ENCODE measurements around the gene ATP6V1D. TPM values are rescaled to one million over a fixed set of nuclear protein-coding genes. Genes with fewer than 3 reads are reported as not detected.
"Not testable (repeated sequence)": the region's sequence is repeated elsewhere in the genome, so short reads cannot be mapped to it uniquely, and the experiment has no call there.

The ATP6V1D gene
- total RNA-seq, 2 experiments from 2014 or later, result 46.7 to 48.2 TPM

DNA sequence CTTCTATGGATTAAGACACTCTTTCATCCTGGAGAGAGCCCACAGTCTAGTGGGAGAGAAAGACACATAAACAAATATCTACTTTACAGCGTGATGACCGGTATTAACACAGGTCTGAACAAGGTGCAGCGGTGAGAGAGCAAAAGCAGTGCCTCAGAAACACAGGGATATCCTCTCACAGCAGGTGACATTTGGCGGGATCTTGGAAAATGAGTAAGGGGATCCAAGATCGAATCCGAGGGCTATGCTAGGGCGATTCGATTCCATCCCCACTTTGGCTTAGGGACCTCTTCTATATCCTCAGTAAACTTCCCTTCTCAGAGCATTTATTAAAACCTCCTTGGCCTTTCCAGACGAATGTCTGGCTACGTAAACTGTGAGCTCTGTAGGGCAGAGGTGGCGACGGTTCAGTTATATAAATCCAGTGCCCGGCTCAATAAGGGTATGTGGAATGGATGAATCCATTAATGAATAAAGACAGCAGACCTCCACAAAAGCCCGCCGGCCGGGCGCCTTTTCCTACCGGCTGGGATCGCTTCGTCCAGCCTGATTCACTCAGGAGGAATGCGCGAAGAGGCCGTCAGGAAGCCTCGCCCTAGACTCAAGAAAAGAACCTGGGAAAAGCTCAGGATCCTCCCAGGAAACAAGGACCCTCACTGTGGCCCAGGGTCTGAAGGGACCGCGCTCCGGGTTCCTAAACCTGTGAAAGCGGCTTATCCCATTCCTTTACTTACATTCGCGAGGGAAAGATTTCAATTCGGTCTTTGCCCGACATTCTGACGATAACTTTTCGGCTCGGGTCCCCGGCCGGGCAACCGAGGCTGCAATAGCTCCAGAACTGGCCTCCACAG is 455 bp downstream of the ATP6V1D start:
- ChIA-PET CTCF (interaction anchor here (0.6 to 1.9 kb wide), 36 partner anchors 9 to 999 kb away, joined by 3 to 15 read pairs (median 4); partner anchors contain the start of genes ARG2, GPHN, PALS1 and PIGH), POLR2A (interaction anchor here (0.6 to 2.1 kb wide), 23 partner anchors 9 to 852 kb away, joined by 3 to 11 read pairs (median 5); partner anchors contain the start of genes GPHN, PIGH, RDH11 and ZFYVE26)
- H3K27ac Mint-ChIP-seq, result peak overlapping the region; percentile 97
- H3K9me3 Mint-ChIP-seq, result no peaks in the 10 kb centered on the region
- DNase-seq, result no peak
- H3K4me3 Mint-ChIP-seq, result peak overlapping the region; percentile 99
- no peaks in the 10 kb centered on the region for H3K27me3 Mint-ChIP-seq
- peaks cover 58% of the 10 kb centered on the region for H3K4me1 Mint-ChIP-seq
- peaks cover 20% of the 10 kb centered on the region for H3K36me3 Mint-ChIP-seq (ENCODE audit: low read depth)

GRCh38 chr14:67357969-67358354 is 1.6 kb downstream of the ATP6V1D start:
- no peaks in the 10 kb centered on the region for H3K9me3 Mint-ChIP-seq
- peak overlapping the region; percentile 99 for H3K4me3 Mint-ChIP-seq
- DNase-seq, result no peak
- peaks cover 15% of the 10 kb centered on the region for H3K36me3 Mint-ChIP-seq (ENCODE audit: low read depth)
- CTCF ChIA-PET, result no interaction called here
- H3K27me3 Mint-ChIP-seq, result no peaks in the 10 kb centered on the region
- peaks cover 48% of the 10 kb centered on the region for H3K4me1 Mint-ChIP-seq
- H3K27ac Mint-ChIP-seq, result no peak overlapping the region
- POLR2A ChIA-PET, result no interaction called here

- H3K36me3 Mint-ChIP-seq (ENCODE audit: low read depth), result peaks cover 14% of the 10 kb centered on the region
- no peak overlapping the region for H3K27ac Mint-ChIP-seq
- H3K9me3 Mint-ChIP-seq, result no peaks in the 10 kb centered on the region
- peaks cover 43% of the 10 kb centered on the region for H3K4me1 Mint-ChIP-seq
- no peak for DNase-seq
- ChIA-PET POLR2A (no interaction called here), CTCF (no interaction called here)
- H3K27me3 Mint-ChIP-seq, result no peaks in the 10 kb centered on the region
- peak overlapping the region; percentile 99 for H3K4me3 Mint-ChIP-seq
These were observed 2.2 kb downstream of the ATP6V1D start for GRCh38 chr14:67357186-67357968.

- H3K4me3 Mint-ChIP-seq, result no peak overlapping the region
- DNase-seq, result no peak
- POLR2A ChIA-PET, result no interaction called here
- no peaks in the 10 kb centered on the region for H3K9me3 Mint-ChIP-seq
- H3K27ac Mint-ChIP-seq, result no peak overlapping the region
- H3K4me1 Mint-ChIP-seq, result peaks cover 11% of the 10 kb centered on the region
- peaks cover 21% of the 10 kb centered on the region for H3K36me3 Mint-ChIP-seq (ENCODE audit: low read depth)
- CTCF ChIA-PET, result interaction anchor here (4.0 kb wide), 1 partner anchor 8 kb away, joined by 15 read pairs; the partner anchor contains the start of genes ATP6V1D and EIF2S1
- no peaks in the 10 kb centered on the region for H3K27me3 Mint-ChIP-seq
These were observed 7.5 kb downstream of the ATP6V1D start for GRCh38 chr14:67352055-67352454.

GRCh38 chr14:67345583-67345982 is 14.0 kb downstream of the ATP6V1D start:
- CTCF ChIA-PET, result interaction anchor here (1.3 kb wide), 1 partner anchor 14 kb away, joined by 3 read pairs; the partner anchor contains the start of genes ATP6V1D and EIF2S1
- H3K9me3 Mint-ChIP-seq, result no peaks in the 10 kb centered on the region
- no peaks in the 10 kb centered on the region for H3K27me3 Mint-ChIP-seq

GRCh38 chr14:67343601-67344230 is 15.9 kb downstream of the ATP6V1D start:
- H3K36me3 Mint-ChIP-seq (ENCODE audit: low read depth), result peaks cover 43% of the 10 kb centered on the region
- H3K4me1 Mint-ChIP-seq, result peaks cover 11% of the 10 kb centered on the region
- no peak for DNase-seq
- ChIA-PET CTCF (interaction anchor here (1.7 kb wide), 1 partner anchor 16 kb away, joined by 5 read pairs; the partner anchor contains the start of genes ATP6V1D and EIF2S1), POLR2A (no interaction called here)
- H3K27me3 Mint-ChIP-seq, result no peaks in the 10 kb centered on the region
- H3K9me3 Mint-ChIP-seq, result no peaks in the 10 kb centered on the region
- H3K4me3 Mint-ChIP-seq, result no peak overlapping the region
- H3K27ac Mint-ChIP-seq, result no peak overlapping the region

More at GRCh38 chr14:67345583-67345982, 14.0 kb downstream of the ATP6V1D start:
- peaks cover 11% of the 10 kb centered on the region for H3K4me1 Mint-ChIP-seq
- no peak overlapping the region for H3K4me3 Mint-ChIP-seq
- peaks cover 44% of the 10 kb centered on the region for H3K36me3 Mint-ChIP-seq (ENCODE audit: low read depth)
- POLR2A ChIA-PET, result no interaction called here
- DNase-seq, result no peak
- no peak overlapping the region for H3K27ac Mint-ChIP-seq

- H3K27ac Mint-ChIP-seq, DNase-seq, H3K9me3 Mint-ChIP-seq, H3K27me3 Mint-ChIP-seq, H3K4me3 Mint-ChIP-seq, CTCF ChIA-PET, POLR2A ChIA-PET: not testable (repeated sequence)
- Mint-ChIP-seq H3K4me1 (peaks cover 11% of the 10 kb centered on the region), H3K36me3 (ENCODE audit: low read depth) (peaks cover 46% of the 10 kb centered on the region)
These were observed 18.4 kb downstream of the ATP6V1D start for GRCh38 chr14:67341231-67341630.

DNA sequence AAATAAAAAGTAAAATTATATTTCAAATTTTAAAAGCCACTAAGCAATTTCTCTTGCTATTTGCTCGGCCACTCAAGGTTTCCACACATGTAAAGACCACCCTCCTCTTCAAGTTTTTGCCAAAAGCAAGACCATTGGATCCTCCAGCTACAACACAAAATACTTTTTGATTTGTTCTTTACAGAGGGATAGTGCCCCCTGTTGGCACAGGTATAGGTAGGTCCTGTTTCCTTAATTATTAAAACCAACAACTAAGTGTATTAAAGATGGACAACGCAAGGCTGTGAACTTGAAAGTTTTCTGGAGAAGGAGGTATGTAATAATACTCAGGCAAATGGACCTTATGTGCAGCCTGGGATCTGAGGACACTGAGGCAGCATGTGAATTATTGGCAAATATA is 23.8 kb downstream of the ATP6V1D start:
- Mint-ChIP-seq H3K36me3 (ENCODE audit: low read depth) (peaks cover 50% of the 10 kb centered on the region), H3K9me3 (no peaks in the 10 kb centered on the region), H3K27me3 (no peaks in the 10 kb centered on the region), H3K27ac (no peak overlapping the region), H3K4me1 (no peaks in the 10 kb centered on the region), H3K4me3 (no peak overlapping the region)
- POLR2A ChIA-PET, result no interaction called here
- CTCF ChIA-PET, result interaction anchor here (1.2 to 1.6 kb wide), 2 partner anchors 24 to 169 kb away, joined by 3 to 4 read pairs; partner anchors contain the start of gene ATP6V1D
- DNase-seq, result no peak

DNA sequence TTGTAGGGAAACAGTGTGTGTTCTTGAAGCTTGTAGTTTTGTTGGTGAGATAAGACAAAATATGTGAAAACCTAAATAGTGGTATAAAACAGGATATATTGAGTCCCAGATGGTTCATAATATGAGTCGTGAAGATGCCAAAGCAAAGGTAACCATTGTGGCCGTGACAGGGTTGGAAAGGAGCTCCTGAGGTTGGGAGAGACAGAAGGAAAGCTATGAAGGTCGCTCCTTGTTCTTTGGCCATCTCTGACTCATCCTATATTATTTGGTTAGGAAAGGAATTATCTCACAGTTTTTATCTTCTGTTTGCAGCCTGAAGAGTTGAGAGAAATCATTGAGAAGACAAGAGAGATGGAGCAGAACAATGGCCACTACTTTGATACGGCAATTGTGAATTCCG is 27.1 kb downstream of the ATP6V1D start:
- Mint-ChIP-seq H3K4me1 (no peaks in the 10 kb centered on the region), H3K36me3 (ENCODE audit: low read depth) (peaks cover 46% of the 10 kb centered on the region), H3K4me3 (no peak overlapping the region), H3K27ac (no peak overlapping the region), H3K9me3 (no peaks in the 10 kb centered on the region), H3K27me3 (no peaks in the 10 kb centered on the region)
- POLR2A ChIA-PET, result interaction anchor here (0.6 kb wide), 1 partner anchor 13 kb away, joined by 3 read pairs; no protein-coding TSS in a partner anchor
- CTCF ChIA-PET, result interaction anchor here (0.6 kb wide), 2 partner anchors 92 to 1458 kb away, joined by 3 to 4 read pairs; no protein-coding TSS in a partner anchor
- DNase-seq, result no peak

DNA sequence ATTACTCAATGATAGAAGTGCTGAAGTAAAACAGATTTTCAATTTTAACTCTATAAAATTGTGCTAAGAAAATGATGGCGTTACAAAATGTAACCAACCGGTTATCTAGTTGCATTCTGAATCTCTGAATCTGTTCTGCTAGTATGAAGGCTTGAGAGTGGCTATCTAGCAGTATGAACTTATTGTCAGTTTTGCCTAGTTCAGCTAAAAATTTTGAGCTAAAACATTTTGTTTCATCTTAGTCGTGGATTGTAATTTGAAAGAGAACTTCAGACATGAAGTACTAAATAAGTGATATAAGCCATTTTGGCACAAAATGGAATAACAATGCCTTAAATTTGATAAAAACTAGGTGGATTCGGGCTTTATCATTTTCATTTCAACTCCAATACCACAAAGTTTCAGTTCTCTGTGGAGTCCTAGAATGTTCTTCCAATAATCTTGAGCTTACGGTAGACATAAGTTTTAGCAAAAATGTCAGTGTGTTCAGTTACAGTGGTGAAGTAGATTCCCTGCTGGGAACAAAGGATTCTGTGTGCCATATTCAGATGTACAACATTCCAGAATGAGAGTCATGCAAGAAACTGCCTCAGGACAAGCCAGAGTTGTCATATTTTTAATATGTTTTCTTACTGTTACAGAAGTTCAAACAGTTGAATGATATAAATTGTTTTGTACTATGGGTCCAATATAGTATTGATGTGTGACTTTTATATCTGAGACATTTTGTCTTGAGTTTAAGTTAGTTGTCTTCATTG is 28.1 kb downstream of the ATP6V1D start:
- DNase-seq, result no peak
- ChIA-PET CTCF (interaction anchor here (0.6 to 1.3 kb wide), 2 partner anchors 28 to 1458 kb away, joined by 3 to 4 read pairs; partner anchors contain the start of genes ATP6V1D and EIF2S1), POLR2A (no interaction called here)
- Mint-ChIP-seq H3K27ac (no peak overlapping the region), H3K9me3 (no peaks in the 10 kb centered on the region), H3K27me3 (no peaks in the 10 kb centered on the region), H3K4me1 (no peaks in the 10 kb centered on the region), H3K36me3 (ENCODE audit: low read depth) (peaks cover 46% of the 10 kb centered on the region), H3K4me3 (no peak overlapping the region)

- POLR2A ChIA-PET, H3K27me3 Mint-ChIP-seq, DNase-seq, H3K9me3 Mint-ChIP-seq, CTCF ChIA-PET, H3K4me1 Mint-ChIP-seq, H3K4me3 Mint-ChIP-seq, H3K27ac Mint-ChIP-seq: not testable (repeated sequence)
- peaks cover 44% of the 10 kb centered on the region for H3K36me3 Mint-ChIP-seq (ENCODE audit: low read depth)
These were observed 29.9 kb downstream of the ATP6V1D start for GRCh38 chr14:67329666-67330065.

DNA sequence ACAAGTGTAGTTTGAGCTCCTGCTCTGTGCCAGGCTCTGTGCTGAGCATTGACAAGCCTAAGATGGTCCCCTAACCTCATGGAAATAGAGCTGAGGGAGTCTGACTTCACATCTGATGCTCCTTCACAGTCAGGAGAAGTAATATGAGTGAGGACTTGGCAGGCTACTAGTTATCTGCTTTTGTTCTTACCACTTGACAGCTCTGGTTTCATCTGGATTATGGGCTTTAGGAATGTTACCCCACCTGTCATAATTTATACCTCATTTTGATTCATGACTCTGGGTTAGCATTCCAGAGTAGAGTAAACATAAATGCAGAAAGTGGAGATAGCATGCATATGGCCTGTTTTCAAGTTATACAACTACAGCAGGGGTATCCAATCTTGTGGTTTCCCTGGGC is 40.5 kb downstream of the ATP6V1D start:
- Mint-ChIP-seq H3K4me1 (no peaks in the 10 kb centered on the region), H3K9me3 (no peaks in the 10 kb centered on the region), H3K36me3 (ENCODE audit: low read depth) (peaks cover 6% of the 10 kb centered on the region), H3K4me3 (no peak overlapping the region), H3K27me3 (no peaks in the 10 kb centered on the region), H3K27ac (no peak overlapping the region)
- DNase-seq, result no peak
- ChIA-PET POLR2A (interaction anchor here (0.6 to 1.4 kb wide), 2 partner anchors 14 to 40 kb away, joined by 3 to 4 read pairs; partner anchors contain the start of gene ATP6V1D), CTCF (interaction anchor here (0.6 to 0.9 kb wide), 2 partner anchors 167 to 960 kb away, joined by 3 read pairs; no protein-coding TSS in a partner anchor)
